NCI-H2107 (cell line): ENCODE measurements around the gene DGKD.
"Not testable (repeated sequence)": the region's sequence is repeated elsewhere in the genome, so short reads cannot be mapped to it uniquely, and the experiment has no call there.

Experiments used
- DNase-seq: peaks from one replicate; lab custom pipeline; 2025; lab: John Stamatoyannopoulos, UW

The DGKD gene

DNA sequence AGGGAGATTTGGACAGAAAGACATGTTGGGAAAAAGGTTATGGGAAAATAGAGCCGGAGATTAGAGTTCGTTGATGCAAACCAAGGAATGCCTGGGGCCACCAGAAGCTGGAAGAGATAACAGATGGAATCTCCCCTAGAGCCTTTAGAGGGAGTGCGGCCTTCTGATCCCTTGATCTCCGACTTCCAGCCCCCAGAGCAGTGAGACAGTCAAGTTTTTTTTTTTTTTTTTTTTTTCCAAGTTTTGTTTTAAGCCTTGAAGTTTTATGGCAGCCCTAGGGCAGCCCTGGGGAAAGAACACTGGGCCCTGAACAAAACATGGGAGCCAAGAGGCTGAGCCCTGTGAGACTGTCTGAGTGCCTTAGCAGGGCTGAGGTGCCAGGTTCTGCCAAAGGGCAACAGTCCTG is 6.5 kb downstream of the DGKD start:
- DNase-seq = no peak

- DNase-seq = no peak
Measured at GRCh38 chr2:233361297-233361696, 7.0 kb downstream of the DGKD start.

- no peak for DNase-seq
Measured at GRCh38 chr2:233362742-233363141, 8.4 kb downstream of the DGKD start.

- no peak for DNase-seq
Measured at GRCh38 chr2:233363744-233364235, 9.5 kb downstream of the DGKD start.

DNA sequence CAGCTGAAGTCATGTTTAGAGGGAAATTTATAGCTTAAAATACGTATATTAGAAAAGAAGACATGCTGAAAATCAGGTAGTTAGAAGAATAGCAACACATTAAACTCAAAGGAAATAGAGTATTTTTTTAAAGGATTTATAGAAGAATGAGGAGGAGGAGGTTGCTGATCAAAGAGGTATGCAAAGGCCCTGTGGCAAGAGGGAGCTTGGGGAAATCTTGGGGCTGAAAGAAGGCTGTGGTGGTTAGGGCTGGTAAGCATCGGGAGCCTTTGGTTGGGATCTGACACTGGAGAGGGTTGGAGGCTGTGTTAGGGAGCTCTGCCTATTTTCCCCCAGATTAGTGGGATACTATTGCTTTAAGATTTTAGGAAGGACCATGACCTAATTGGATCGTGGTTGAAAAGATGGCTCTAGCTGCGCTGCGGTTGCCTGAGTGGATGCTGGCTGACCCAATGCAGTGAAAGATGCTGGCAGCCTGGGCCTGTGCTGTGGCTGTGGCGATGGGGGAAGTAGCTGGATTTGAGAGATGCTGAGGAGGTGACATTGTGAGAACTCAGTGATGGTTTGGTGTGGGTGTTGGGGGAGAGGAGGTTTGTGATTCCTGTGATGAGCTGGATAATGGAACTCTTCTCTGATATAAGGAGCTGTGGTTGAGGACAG is 11.7 kb downstream of the DGKD start:
- DNase-seq = no peak

DNA sequence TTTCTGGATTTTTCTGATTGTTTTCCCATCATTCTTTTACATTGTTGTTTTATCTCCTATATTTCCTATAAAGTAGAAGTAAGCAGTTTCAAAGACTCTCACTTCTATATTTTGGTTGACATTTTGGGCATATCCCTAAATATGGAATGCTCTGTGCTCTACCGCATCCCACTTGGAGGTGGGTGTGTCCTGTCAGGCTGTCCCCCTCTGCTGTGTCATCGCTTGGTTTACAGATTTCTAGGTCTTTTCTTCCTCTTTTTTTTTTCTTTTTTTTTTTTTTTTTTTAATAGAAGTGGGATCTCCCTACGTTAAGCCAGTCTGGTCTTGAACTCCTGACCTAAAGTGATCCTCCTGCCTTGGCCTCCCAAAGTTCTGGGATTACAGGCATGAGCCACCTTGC is 13.3 kb downstream of the DGKD start:
- no peak for DNase-seq

GRCh38 chr2:233368756-233369155 is 14.5 kb downstream of the DGKD start:
- no peak for DNase-seq

DNA sequence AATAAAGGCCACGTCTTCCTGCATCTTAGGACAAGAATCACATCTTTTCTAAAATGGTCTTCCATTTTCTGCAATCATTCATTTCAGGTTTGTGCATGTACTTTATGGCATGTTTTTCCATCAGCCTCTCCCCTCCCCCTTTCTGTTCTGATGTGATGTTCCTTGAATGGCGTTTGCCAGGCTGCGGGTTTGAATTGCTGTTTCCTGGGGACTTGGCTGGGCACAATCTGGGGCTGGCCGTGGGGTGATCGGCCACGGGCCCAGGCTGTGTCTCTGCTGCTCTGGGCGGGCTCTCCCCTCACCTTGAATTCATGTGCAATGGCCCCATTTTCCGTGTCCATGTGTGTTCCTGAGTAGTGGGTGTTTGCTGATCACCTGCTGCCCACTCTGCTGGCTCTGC is 15.2 kb downstream of the DGKD start:
- DNase-seq = no peak

GRCh38 chr2:233369897-233370685 is 15.8 kb downstream of the DGKD start:
- no peak for DNase-seq

GRCh38 chr2:233371641-233372040 is 17.3 kb downstream of the DGKD start:
- DNase-seq = no peak

GRCh38 chr2:233372855-233373254 is 18.6 kb downstream of the DGKD start:
- no peak for DNase-seq

GRCh38 chr2:233373316-233373715 is 19.0 kb downstream of the DGKD start:
- DNase-seq = no peak

- DNase-seq = not testable (repeated sequence)
Measured at GRCh38 chr2:233374776-233375175, 20.5 kb downstream of the DGKD start.

- no peak for DNase-seq
Measured at GRCh38 chr2:233375490-233376314, 21.4 kb downstream of the DGKD start.

GRCh38 chr2:233379034-233379433 is 24.7 kb downstream of the DGKD start:
- DNase-seq = no peak

DNA sequence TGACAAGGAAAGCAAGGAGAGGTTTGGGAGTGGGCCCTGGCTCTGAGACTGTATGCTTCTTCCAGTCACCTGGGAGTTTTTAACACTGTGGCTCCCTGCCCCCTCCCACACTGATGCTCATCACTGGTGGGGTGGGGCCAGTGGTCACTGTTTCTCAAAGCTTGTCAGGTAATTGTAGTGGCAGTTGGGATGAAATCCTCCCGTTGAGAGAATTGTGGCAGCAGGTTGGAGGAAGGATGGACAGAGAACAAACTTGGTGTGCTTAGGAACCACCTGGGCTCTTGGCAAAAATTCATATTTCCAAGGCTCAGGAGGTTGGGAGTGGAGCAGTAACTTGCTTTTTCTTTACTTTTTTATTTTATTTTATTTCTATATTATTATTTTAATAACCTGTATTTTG is 25.1 kb downstream of the DGKD start:
- DNase-seq = no peak

DNA sequence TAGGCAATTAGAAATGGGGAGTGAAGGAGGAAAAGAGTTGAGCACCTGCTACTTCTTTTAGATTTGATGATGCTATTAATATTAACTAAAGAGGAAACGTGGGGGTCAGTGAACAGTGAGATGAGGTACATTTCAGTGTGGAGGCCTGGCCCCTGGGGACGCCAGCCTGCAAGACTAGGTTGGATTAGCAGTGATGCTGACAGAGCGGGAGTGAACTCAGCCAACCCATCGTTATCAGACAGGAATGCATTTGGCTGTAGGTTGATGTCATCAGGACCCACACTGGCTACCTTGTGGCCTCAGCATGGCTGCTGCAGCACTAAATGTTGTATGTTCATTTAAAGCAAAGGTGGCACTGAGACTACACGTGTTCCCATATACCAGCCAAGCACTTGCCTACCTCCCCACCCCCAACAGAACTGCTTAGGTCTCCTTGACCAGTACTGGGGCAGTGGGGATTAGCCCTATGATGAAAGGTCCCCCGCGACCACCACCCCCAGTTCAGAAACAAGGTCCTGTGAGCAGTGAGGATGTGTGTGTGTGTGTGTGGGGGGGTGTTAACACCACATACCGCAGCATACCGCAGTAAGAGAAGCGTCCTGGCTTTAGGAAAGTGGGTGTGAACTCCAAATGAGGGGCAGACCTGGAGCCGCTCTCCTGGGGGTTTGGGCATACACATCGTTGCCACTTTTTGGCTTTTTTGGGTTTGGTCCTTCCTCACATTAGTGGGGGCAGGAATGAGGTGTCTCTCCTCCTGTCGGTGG is 26.0 kb downstream of the DGKD start:
- DNase-seq = no peak

DNA sequence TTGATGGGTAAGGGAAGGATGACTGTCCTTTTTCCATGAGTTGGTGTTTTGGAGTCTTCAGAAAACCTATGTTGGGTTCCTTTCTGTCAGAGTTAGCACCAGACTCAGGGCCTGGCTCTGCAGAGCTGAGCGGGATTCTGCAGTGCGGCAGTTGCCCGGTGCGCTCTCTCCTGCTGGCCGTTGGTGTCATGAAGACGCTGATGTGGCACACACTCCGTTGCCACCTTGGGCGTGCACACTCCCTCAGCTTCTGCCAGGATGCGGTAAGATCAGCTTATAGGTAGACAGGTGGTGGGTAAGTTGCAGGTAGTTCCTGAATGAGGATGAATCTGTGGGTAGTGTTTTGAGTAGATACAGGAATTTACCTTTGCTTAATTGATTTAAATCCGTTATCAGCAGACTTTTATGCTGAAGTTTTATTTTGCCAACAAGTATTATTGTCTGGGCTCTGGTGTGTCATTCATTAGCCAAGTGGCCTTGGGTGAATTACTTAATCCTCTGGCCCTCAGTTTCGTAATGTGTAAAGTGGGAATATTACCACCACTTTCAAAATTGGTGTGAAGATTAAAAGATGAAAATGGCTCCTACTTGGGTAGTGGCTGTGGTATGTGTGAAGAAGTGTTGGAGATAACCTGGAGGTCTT is 26.8 kb downstream of the DGKD start:
- DNase-seq = no peak

- no peak for DNase-seq
Measured at GRCh38 chr2:233381638-233381995, 27.3 kb downstream of the DGKD start.

DNA sequence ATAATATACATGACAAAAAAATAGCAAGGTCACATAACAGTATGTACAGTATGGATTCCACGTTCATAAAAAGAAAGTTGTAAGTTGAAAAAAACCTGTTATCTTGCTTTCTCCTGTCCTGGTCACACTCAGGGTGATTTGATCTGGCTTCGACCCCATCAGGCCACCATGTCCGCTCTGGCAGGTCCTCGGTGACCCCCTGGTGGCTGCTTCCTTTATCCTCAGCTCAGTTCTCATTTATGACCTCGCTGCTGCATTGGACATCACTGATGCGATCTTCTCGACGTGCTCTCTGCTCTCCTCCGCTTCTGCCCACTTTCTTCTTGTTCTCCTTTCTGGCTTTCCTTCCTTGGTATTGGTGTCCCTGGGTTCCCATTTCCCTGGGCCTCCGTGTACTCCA is 29.7 kb downstream of the DGKD start:
- no peak for DNase-seq

DNA sequence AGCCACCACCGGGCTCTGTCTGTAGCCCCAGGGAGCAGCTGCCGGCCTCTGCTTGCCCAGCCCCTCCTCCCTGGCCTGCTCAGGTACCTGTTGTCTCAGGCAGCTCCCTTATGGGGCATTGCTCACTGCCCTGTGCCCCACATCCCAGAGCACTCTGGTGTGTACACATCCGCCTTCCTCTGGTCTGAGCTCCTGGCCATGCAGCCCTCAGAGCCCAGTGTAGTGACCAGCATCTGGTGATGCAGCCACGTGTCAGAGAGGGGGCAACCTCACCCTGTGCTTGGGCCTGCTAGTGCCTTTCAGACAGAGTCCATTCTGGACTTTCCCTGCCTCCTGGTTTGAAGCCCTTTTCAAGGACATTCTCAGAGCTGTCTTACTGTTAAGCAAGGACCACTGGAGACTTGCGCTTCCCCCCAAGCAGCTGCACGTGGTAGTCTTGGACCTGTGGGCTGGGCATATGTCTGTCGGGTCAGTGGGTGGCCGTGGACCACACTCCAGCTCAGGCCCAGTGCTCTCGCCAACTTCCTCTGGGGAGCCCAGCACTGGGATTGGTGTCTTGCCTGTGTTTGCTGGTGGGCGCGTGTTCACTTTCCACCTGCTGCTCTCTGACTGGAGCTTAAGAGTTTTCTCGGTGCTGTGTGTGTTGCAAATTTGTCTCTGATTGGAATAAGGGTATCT is 30.7 kb downstream of the DGKD start:
- no peak for DNase-seq
